Measurements from ENCODE around the gene LY9. TPM values are rescaled to one million over a fixed set of nuclear protein-coding genes. Genes with fewer than 3 reads are reported as not detected.
A peak's percentile ranks its signal among the peaks of the same experiment; 100 is the strongest.
"Not testable (repeated sequence)": the region's sequence is repeated elsewhere in the genome, so short reads cannot be mapped to it uniquely, and the experiment has no call there.

LY9 gene
- total RNA-seq, 1 donor from 2014 or later, result 3.2 TPM

GRCh38 chr1:160774886-160775719 lies 20.9 kb upstream of the LY9 start:
- DNase-seq (ENCODE audit: low spot score), result no peak

- no peak for DNase-seq (ENCODE audit: low spot score)
Observed at GRCh38 chr1:160776178-160776577, 19.8 kb upstream of the LY9 start.

- no peak for DNase-seq (ENCODE audit: low spot score)
Observed at GRCh38 chr1:160777486-160778089, 18.4 kb upstream of the LY9 start.

- DNase-seq (ENCODE audit: low spot score), result no peak
Observed at GRCh38 chr1:160778976-160779375, 17.0 kb upstream of the LY9 start.

GRCh38 chr1:160779626-160780397 lies 16.2 kb upstream of the LY9 start:
- DNase-seq (ENCODE audit: low spot score), result no peak

- no peak for DNase-seq (ENCODE audit: low spot score)
Observed at GRCh38 chr1:160780398-160780755, 15.6 kb upstream of the LY9 start.

- DNase-seq (ENCODE audit: low spot score), result peak; percentile 80
Observed at GRCh38 chr1:160781186-160781766, 14.7 kb upstream of the LY9 start.

GRCh38 chr1:160781914-160782689 lies 13.9 kb upstream of the LY9 start:
- no peak for DNase-seq (ENCODE audit: low spot score)

- DNase-seq (ENCODE audit: low spot score), result not testable (repeated sequence)
Observed at GRCh38 chr1:160782988-160783765, 12.8 kb upstream of the LY9 start.

- DNase-seq (ENCODE audit: low spot score), result no peak
Observed at GRCh38 chr1:160789051-160789701, 6.8 kb upstream of the LY9 start.

GRCh38 chr1:160789702-160790611 lies 6.0 kb upstream of the LY9 start:
- DNase-seq (ENCODE audit: low spot score), result no peak

GRCh38 chr1:160794376-160794775 lies 1.6 kb upstream of the LY9 start:
- no peak for DNase-seq (ENCODE audit: low spot score)

GRCh38 chr1:160797271-160797709 lies 1.3 kb downstream of the LY9 start:
- no peak for DNase-seq (ENCODE audit: low spot score)

GRCh38 chr1:160797861-160798273 lies 1.9 kb downstream of the LY9 start:
- no peak for DNase-seq (ENCODE audit: low spot score)

- DNase-seq (ENCODE audit: low spot score), result no peak
Observed at GRCh38 chr1:160798439-160798838, 2.5 kb downstream of the LY9 start.

GRCh38 chr1:160799641-160800040 lies 3.7 kb downstream of the LY9 start:
- no peak for DNase-seq (ENCODE audit: low spot score)

- DNase-seq (ENCODE audit: low spot score), result no peak
Observed at GRCh38 chr1:160800142-160800541, 4.2 kb downstream of the LY9 start.

GRCh38 chr1:160800645-160801408 lies 4.9 kb downstream of the LY9 start:
- no peak for DNase-seq (ENCODE audit: low spot score)

All from ureter (tissue), 1 donor.